GM19023 (cell line): ENCODE measurements around the gene PRKAA1.
A peak's percentile ranks its signal among the peaks of the same experiment; 100 is the strongest.
"Not testable (repeated sequence)": the region's sequence is repeated elsewhere in the genome, so short reads cannot be mapped to it uniquely, and the experiment has no call there.

Source experiments
- ATAC-seq: cut with Tn5 transposase; IDR thresholded peaks from one replicate; pipeline ENCODE4 v1.9.1; 2021; ENCODE audit warnings: mild to moderate bottlenecking, moderate library complexity; ENCODE audit not compliant: unreplicated experiment

Gene PRKAA1

DNA sequence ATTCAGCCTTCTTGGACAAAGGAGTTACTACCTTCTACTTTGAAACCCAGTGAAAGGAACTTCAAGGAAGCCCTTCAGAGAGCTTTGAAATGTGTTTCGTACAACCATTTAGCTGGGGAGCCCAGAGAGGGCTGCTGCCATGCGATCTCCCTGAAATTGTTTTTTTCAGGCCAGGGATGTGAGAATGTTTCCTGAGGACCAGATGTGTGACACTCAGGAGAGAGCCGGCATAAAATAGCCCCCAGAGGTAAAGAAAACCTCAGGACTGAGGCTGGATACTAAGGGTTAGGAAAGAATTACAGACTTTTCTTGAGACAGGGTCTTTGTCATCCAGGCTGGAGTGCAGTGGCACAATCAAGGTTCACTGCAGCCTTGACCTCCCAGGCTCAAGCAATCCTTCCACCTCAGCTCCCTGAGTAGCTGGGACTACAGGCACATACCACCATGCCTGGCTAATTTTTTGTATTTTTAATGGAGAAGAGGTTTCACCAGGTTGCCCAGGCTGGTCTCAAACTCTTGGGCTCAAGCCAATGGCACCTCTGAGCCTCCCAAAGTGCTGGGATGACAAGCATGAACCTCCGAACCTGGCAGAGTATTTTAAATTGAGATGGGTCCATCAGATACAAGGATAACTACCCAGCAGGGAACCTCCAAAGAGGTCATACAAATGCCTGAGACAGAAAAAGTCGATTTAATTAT lies 28.5 kb upstream of the PRKAA1 start:
- ATAC-seq, result no peak

DNA sequence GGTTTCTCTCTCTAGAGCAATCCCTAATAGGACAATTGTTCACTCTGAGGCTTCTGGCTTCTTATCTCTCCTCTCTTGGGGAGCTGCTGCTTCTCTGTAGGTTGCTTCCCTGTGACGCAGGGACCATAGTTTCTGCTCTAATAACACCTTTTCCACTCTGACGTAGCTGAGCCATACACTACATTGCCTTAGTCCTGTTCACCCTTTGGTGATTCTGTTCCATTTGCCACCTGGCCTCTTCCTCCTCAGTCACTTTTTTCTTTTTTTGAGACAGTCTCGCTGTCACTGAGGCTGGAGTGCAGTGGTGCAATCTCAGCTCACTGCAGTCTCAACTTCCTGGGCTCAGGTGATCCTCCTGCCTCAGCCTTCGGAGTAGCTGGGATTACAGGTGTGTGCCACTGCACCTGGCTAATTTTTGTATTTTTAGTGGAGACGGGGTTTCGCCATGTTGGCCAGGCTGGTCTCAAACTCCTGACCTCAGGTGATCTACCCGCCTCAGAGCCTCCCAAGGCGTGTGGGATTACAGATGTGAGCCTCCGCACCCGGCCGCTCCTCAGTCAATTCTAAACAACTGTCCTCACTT lies 27.4 kb upstream of the PRKAA1 start:
- ATAC-seq, result not testable (repeated sequence)

DNA sequence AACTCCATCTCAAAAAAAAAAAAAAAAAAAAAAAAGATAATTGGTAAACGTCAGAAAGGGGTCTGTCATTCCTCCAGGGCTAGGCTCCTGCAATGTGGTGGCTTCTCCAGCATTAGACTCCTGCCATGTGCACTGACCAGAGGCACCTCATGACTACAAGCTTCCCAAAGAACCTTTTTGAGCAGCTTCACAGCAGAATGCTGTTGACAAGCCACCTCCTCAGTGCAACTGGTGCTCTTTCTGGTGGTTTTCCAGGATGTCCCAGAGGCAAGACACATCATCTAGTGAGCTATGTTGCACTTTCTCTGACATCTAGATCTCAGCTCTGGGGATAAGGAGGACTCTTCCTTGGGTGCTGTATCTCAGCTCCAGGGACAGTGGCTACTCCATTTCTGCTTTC lies 25.3 kb upstream of the PRKAA1 start:
- ATAC-seq, result no peak

DNA sequence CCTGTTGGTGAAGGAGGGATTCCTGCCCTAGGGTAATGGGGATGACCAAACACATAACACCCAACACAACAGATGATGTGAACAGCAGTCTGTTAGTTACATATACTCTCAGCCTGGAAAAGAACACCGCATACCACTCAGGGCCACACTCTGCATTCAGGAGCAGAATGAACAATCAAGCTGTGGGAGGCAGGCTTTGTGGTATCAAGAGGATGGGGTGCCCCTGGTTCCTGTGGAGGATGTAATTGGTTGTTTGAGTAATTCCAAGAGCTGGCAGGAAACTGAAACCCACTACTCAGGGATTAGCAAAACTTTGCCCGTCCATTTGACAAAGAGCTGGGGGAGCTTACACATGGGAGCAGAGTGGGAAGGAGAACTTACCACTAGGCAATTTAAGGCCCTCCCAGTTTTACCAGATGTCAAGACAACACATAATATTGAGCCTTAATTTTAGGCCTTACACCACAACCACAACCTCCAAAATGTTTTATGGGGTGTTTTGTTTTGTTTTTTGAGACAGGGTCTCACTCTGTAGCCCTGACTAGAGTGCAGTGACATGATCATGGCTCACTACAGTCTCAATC lies 15.6 kb upstream of the PRKAA1 start:
- ATAC-seq, result no peak

DNA sequence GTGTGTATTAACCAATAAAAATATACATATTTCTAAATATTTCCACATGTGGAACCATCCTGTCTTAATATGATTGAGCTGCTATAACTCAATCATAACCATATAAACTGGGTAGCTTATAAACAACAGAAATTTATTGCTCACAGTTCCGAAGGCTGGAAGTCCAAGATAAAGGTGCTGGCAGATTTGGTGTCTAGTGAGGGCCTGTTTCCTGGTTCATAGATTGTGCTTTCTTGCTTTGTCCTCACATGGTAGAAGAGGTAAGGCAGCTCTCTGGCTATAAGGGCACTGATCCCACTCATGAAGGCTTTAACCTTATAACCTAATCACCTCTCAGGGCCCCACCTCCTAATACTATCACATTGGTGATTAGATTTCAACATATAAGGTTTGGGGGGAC lies 14.0 kb upstream of the PRKAA1 start:
- ATAC-seq, result no peak

DNA sequence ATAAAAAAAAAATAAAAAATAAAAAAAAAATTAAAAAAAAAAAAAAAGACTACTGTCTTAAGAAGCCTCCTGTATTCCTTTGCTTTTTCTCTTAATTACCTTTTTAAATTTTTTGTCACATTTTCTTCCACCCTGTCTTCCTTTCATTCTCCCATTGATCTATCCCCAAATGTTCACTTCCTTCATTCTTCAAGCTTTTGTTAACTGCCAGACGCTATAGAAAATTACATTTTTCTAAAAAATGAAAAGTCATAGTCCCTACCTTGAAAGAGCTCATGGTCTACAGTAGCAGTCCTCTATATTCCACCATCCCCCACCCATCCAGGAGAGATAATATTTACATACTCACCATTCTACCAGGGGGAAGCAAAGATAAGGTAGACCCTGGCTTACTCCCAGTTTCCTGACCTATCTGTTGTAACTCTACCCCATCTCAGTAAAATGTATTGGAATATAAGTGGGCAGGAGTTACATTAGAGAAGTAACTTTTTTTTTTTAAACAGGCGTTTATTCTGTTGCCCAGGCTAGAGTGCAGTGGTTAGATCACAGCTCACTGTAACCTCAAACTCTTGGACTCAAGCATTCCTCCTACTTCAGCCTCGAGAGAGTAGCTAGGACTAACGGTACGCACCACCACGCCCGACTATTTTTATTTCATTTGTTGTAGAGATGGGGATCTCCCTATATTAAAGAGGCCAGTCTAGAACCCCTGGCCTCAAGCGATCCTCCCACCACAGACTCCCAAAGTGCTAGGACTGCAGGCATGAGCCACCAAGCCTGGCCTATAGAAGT lies 3.8 kb upstream of the PRKAA1 start:
- no peak for ATAC-seq

DNA sequence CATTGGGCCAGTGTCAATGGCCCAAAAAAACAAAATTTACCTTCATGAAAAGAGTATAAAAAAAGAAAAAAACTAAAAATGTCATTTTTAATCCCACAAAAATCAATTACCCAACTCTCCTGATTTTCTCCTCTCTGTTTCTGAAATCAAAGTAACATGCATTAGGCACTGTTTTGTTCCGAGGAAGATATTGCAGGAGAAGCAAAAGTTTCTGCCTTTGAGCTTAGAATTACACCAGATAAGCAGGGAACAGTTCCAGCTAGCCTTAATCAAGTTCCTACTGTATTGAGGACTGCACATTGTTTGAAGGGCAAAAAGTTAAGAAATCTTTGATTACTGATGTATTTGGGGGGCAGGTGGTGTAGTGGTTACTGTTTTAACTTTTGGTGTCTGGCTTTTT lies 1.1 kb upstream of the PRKAA1 start:
- no peak for ATAC-seq

DNA sequence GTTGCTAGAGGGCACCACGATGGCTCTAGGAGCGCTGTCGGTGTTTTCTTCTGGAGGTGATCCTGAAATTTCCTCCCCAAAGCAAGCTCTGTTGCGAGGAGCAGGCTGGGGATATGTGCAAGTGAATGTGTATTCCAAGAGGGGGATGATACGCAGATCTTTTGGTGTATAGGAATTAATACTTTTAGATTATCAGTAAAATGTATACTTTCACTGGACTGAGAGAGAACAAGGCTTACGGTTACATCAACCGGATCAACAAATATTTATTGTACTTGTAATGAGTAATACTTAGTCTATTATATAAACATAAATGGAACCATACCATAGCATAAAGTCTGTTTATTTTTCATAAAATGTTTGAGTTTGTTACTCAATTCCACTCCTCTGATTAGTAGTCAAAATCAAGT lies 632 bp upstream of the PRKAA1 start:
- no peak for ATAC-seq

DNA sequence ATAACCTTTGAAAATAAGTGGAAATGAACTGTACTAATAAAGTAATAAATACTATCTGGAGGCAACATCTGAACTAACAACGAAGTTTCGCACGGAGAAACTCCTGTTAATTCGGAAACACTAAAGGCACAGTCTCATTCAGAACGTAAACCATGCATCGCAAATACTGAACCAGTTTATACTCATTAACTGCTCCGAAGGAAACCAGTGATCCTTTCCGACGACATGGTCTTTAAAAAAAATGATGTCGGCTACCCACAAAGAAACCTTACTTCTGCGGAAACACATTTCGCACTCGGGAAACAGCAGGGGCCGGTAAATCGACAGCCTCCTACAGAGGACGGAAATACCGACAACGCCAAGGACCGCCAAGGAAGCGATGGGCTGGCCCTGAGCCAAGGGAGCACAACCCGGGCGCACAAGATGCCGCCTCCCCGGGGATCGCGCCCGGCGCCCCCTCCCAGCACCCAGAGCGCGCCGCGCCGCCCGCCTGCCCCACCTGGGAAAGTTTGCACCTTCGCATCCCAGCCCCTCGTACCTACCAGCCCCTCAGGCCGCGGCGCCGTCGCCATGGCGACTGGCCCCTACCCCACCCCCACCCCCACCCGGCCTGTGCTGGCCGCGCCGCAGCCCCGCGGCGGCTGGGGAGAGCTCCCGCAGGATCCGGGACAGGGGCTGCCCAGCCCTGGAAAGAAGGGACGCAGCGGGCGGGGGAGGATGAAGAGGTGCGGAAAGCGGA lies 732 bp downstream of the PRKAA1 start:
- ATAC-seq, result peak; percentile 44

DNA sequence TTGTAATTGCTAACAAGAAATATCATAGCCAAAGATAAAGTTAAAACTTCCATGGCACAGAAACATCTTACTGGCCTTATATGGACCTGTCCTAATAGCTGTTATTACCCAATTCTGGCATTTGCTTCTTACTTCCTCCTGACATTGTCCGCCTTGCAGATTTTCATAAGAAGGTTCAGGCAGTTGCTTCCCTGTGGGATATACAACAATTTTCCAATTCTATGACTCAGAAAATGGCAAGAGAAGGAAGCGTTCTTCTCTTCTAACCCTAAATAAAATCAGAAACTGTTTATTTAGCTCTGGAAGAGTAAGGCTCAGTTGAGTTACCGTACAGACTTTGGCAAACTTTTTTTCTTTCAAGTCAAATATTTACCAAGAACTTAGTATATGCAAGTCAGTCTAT lies 1.7 kb downstream of the PRKAA1 start:
- ATAC-seq, result no peak

DNA sequence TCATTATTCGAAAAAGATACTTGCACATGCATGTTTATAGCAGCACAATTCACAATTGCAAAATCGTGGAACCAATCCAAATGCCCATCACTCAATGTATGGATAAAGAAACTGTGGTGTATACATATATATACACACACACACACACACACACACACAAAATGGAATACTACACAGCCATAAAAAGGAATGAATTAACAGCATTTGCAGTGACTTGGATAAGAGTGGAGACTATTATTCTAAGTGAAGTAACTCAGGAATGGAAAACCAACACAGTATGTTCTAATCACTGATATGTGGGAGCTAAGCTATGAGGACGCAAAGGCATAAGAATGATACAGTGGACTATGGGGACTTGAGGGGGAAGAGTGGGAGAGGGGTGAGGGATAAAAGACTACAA lies 3.3 kb downstream of the PRKAA1 start:
- not testable (repeated sequence) for ATAC-seq

DNA sequence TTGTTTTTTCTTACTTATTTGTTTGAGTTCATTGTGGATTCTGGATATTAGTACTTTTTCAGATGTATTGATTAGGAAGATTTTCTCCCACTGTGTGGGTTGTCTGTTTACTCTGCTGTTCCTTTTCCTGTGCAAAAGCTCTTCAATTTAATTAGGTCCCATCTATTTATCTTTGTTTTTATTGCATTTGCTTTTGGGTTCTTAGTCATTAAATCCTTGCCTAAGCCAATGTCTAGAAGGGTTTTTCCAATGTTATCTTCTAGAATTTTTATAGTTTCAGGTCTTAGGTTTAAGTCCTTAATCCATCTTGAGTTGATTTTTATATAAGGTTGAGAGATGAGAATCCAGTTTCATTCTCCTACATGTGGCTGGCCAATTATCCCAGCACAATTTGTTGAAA lies 3.8 kb downstream of the PRKAA1 start:
- not testable (repeated sequence) for ATAC-seq

DNA sequence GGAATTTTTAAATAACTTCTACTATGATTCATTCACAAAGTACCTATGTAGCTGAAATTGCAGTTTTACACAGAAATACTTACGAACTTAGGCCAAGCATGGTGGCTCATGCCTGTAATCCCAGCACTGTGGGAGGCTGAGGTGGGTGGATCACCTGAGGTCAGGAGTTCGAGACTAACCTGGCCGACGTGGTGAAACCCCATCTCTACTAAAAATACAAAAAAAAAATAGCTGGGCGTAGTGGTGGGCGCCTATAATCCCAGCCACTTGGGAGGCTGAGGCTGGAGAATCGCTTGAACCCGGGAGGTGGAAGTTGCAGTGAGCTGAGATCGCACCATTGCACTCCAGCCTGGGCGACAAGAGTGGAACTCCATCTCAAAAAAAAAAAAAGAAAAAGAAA lies 5.5 kb downstream of the PRKAA1 start:
- not testable (repeated sequence) for ATAC-seq

DNA sequence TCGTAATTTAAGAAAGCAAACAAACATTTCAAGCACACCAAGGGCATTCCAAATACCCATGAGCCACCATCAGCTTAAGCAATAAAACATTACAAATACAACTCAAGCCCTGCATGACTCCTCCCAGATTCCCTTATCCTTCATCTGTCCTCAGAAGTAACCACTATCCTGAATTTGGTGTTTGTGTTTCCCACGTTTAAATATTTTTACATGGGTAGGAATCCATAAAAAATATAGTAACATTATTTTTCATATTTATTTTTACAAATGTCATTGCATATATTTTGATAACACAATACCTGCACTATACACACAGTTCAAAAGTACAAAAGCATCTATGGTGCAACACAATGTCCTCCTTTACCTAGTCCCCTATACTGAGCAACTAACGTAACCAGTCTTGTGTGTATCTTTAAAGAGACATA lies 6.4 kb downstream of the PRKAA1 start:
- ATAC-seq, result no peak

DNA sequence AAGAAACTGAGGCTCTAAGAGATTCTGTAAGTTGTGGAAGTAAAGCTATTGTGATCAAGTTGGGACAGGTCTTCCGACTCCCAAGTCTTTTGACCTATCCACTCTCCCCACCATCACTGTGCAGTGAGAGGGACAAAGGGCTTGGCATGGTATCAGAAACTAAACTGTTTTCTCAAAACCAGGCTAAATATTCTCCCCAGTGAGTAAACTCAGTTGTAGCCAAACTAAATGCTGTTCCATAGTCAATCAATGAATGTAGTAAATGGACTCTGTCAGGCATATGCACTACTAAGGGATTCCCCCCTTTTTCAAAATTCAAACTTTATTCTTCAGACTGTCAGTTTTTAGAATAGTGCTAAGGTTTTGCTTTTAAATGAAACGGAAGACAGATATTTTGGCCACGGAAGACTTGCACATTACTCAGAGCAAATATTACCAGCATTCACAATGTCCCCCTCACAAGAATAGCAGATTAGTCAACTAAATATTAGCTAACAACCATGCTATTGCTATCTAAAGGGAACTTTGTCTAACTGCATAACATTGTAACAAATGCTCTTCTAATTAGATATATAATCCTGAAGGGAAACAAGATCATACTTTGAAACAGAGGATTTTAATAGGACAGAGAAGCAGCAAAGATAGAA lies 7.1 kb downstream of the PRKAA1 start:
- no peak for ATAC-seq

DNA sequence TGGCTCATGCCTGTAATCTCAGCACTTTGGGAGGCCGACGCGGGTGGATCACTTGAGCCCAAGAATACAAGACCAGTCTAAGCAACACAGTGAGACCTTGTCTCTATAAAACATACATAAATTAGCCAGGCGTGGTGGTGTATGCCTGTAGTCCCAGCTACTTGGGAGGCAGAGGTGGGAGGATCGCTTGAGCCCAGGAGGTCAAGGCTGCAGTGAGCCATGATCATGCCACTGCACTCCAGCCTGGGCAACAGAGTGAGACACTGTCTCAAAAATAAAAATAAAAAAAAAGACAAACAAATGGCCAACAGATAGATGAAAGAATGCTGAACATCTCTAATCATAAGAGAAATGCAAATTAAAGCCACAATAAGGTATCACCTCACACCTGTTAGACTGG lies 9.2 kb downstream of the PRKAA1 start:
- not testable (repeated sequence) for ATAC-seq

DNA sequence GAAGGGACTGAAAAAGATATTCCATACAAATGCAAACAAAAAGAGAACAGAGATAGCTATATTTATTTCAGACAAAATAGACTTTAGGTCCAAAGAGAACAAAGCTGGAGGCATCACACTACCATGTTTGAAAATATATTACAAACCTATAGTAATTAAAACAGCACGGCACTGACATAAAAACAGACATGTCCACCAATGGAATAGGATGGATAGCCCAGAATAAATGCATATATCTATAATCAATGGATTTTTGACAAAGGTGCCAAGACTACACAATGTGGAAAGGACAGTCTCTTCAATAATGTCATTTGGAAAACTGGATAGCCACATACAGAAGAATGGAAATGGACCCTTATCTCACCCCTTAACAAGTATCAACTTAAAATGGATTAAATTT lies 10.2 kb downstream of the PRKAA1 start:
- ATAC-seq, result no peak

DNA sequence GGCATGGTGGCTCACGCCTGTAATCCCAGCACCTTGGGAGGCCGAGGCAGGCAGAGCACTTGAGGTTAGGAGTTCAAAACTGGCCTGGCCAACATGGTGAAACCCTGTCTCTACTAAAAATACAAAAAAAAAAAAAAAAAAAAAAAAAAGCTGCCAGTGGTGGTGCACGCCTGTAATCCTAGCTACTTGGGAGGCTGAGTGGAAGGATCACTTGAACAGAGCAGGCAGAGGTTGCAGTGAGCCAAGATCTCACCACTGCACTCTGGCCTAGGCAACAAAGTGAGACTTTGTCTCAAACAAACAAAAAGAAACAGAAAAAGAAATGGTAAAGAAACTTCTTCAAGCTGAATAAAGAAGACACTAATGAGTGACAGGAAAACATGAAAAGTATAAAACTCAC lies 11.5 kb downstream of the PRKAA1 start:
- ATAC-seq, result not testable (repeated sequence)

DNA sequence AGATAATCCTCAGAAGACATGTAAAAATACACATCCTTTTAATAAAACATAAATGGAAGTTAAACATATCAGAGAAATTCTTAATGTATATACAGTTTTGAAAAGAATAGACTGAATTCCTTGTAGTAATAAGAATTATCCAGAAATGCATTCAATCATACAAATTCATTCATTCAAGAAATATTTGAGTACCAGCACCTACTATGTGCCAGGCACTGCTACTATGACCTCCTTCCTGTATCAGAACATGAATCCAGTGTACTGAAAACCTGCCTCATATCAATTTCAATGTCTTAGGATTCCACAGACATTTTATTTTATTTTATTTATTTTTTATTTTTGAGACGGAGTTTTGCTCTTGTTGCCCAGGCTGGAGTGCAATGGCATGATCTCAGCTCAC lies 13.3 kb downstream of the PRKAA1 start:
- ATAC-seq, result no peak

DNA sequence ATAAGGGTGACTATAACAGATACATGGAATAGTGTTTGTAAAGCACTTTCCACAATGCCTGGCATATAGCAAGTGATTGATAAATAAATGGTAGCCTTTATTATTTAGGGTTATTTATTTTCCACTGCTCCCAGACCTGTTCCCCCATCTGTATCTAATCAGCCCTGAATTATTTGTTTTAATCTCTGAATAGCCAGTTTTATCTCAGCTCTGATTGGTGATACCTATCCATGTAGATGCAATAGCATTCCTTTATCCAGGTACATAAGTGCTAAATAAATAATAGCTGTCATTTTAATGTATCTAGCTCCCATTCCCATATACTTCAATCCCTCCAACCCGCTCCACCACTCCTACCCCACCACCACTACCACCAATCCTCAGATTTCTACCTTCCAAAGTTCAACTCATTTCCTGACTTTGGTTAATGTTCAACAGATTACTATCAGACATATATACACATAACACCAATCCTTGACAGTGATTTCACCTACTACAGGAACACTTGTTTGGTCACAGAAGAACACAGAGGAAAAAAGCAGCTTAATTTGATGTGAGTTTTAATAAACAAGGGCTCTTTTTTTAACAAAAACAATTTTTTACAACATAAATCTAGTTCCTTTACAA lies 14.0 kb downstream of the PRKAA1 start:
- ATAC-seq, result no peak
